Subcutaneous adipose tissue (tissue), 4 donors: Measurements from ENCODE around the gene DUS2. TPM values are rescaled to one million over a fixed set of nuclear protein-coding genes. Genes with fewer than 3 reads are reported as not detected.

Experiments used
- total RNA-seq, 4 donors: library from RNA; depleted of rRNA; stranded (reverse); fragments of >200 nt; gene quantifications; one replicate each; pipeline ENCODE4 v1.1.0, GENCODE V29; 2016
- TF ChIP-seq, protein P1 (sequence below): fragments of 450-650 bp; IDR thresholded peaks from one replicate; pipeline ENCODE4 v1.5.1; 2016; ENCODE audit warnings: low read depth, mild to moderate bottlenecking, control low read depth, antibody characterized with exemption, moderate library complexity

The DUS2 gene
- total RNA-seq, 4 donors from 2014 or later, result 6.4 to 19.8 (median 9.8) TPM

DNA sequence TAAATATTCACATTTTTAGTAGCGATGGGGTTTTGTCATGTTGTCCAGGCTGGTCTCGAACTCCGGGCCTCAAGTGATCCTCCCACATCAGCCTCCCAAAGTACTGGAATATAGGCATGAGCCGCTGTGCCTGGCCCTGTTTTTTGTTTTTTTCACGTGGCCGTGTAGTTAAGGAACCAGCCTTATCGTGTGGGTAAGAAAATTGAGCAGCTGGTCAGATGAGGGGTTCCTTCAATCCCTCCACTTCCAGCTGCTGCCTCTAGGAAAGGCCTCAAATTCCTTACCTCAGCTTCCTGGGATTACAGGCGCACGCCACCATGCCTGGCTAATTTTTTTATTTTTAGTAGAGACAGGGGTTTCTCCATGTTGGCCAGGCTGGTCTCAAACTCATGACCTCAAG lies 17.9 kb upstream of the DUS2 start:
- TF ChIP-seq, protein P1, sequence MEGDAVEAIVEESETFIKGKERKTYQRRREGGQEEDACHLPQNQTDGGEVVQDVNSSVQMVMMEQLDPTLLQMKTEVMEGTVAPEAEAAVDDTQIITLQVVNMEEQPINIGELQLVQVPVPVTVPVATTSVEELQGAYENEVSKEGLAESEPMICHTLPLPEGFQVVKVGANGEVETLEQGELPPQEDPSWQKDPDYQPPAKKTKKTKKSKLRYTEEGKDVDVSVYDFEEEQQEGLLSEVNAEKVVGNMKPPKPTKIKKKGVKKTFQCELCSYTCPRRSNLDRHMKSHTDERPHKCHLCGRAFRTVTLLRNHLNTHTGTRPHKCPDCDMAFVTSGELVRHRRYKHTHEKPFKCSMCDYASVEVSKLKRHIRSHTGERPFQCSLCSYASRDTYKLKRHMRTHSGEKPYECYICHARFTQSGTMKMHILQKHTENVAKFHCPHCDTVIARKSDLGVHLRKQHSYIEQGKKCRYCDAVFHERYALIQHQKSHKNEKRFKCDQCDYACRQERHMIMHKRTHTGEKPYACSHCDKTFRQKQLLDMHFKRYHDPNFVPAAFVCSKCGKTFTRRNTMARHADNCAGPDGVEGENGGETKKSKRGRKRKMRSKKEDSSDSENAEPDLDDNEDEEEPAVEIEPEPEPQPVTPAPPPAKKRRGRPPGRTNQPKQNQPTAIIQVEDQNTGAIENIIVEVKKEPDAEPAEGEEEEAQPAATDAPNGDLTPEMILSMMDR, result no peak

DNA sequence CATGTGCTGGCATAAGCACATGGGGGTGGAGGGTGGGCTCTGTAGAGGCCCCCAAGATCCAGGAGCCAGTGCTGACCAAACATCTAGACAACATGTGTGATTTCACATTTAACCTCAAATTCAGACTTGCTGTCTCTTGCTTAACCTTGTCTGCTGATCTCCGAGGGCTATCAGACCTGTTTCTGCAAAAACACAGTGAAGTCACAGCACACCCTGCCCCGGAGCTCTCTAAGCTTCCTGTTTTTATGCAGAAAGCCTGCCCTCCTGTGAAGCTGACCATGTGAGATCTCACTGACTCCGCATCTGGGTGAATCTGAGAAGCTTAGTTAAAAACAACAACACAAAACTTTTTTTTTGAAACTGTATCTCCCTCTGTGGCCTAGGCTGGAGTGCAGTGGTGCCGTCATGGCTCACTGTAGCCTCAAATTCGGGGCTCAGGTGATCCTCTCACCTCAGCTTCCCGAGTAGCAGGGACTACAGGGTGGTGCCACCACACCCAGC lies 17.2 kb upstream of the DUS2 start:
- TF ChIP-seq, protein P1, result no peak

DNA sequence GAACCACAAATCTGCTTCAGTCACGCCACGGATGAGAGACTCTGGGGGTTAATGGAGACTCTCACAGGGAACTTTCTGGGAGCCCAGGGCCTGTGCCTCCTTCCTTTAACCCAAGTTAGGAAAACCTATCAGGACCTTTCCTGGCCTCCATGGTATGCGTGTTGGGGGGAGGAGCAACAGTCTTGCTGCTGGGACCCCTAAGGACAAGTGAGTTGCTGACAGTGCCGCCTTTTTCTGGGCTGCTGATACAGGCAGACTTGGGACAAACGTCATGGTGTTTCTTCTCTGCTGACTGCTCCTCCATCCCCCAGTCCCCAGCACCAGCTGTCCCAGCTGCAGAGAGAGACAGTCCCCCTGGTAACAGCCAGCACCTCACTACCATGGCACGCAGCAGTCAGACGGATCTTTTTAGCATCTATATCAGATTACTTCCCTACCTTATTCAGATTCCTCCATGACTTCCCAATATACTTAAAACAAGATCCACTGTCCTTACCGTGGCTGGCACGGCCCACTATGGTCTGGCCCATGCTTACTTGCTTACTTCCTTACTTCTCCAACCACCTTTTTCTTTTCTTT lies 13.8 kb upstream of the DUS2 start:
- TF ChIP-seq, protein P1, result no peak

DNA sequence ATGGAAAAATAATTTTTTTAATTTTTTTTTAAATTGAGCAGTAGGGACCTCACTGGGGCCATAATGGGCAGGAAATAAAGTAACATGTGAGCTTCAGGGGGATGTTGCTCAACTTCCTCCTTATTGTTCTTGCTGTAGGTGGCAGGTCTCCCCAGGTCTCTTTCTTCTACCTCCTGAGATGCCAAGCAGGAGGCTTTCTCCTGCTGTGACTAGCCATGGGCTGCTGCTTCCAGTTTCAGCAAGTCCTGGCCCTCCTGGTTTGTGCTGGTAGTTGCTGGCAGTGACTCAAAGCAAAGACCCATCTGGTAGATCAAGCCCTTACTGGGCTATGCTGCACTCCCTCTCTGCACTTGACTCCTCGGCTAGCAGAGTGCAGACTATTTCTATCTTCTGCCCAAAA lies 9.6 kb upstream of the DUS2 start:
- TF ChIP-seq, protein P1, result no peak

DNA sequence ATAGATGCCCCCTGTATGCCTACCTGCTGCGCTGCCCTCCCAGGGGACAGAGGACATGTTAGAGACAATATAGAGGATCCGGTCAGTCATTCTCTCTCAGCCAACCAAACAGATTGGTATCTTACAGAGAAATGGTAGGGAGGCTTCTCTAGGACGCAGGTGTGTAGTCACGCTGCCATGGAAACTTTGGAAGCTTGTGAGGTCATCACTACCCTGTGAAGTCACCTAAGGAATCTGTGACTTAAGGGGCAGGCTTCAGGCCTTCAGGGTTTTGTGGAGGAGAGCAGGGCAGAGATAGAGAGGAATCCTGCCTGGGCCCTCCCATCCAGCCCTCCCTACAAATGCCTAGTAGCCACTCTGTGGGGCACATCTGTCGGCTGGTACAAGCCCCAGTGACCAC lies 7.4 kb upstream of the DUS2 start, which contains the start of gene DPEP2NB:
DPEP2NB (minus strand) TSS at position 231 of the 400 bp plus-strand sequence; CDS start at position 90, 141 bp downstream.
- TF ChIP-seq, protein P1, result no peak

DNA sequence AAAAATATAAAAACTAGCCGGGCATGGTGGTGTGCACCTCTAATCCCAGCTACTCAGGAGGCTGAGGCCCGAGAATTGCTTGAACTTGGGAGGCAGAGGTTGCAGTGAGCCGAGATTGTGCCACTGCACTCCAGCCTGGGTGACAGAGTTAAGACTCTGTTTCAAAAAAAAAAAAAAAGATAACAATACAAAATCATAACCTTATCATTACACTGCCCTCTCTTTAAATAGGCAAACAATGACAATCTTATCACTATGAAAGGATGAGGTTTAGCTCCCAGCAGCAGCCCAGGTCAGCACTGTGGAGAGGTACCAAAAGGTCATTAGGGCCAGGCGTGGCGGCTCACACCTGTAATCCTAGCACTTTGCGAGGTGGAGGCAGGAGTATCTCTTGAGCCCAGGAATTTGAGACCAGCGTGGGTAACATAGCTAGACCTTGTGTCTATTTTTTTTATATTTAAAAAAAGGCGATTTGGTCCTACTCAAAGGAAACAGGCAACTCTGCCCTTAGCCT lies 3.9 kb upstream of the DUS2 start:
- TF ChIP-seq, protein P1, result no peak

DNA sequence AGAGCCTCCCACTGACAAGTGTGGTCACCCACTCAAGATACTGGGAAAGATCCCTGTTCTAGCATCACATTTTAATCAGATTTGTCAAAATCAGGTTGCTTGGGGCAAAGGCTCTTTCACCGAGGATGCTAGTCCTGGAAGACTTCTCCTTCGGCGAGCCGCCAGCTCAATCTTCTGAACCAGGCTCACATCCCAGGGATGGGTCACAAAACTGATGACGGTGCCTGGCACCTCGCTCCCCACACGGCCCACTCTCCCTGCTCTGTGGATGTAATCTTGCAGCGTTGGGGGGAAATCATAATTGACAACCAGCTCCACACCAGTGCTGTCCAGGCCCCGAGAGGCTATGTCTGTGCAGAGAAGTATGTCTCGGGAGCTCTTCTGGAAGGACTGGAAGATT lies 1.6 kb upstream of the DUS2 start:
- TF ChIP-seq, protein P1, result no peak
